ENCODE measurements around the gene ZNF540. TPM values are rescaled to one million over a fixed set of nuclear protein-coding genes. Genes with fewer than 3 reads are reported as not detected.
A peak's percentile ranks its signal among the peaks of the same experiment; 100 is the strongest.
"Not testable (repeated sequence)": the region's sequence is repeated elsewhere in the genome, so short reads cannot be mapped to it uniquely, and the experiment has no call there.

ZNF540 gene
- total RNA-seq, 5 donors from 2014 or later (not counting 1 experiment from before 2014, with no cell fraction given): 11.7 to 14.7 (median 13.8) TPM

DNA sequence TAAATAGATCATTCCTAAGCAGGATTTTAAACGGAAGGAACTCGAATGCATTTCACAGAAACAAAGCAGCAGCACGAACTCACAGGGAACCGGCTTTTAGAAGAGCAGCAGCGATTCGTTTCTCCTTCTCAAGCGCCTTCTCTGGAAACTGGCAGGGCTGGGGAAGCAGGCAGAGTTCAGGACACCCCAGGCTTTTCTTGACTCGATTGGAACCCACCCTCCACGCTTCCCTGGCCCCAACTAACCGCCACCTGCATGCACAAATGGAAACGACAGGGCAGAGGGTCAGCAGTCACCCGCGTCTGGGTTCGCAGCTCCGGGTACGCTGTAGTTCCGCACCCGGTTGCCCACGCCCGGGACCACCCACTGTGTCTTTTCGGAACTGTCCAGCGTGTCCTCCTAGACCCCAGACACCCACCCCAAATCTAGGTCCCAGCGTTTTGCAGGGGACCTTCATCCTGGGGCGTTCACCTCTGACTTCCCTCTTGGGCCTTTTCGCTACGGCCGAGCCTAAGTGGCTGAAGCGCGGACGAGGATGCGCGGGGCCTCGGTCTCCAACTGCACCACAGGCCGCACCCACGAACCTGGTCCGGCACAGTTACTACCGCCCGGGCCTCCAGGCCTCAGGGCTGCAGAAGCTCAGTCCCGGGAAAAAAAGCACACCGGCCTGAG, 60.1 kb downstream of the ZNF540 start:
- peak overlapping the region; percentile 94 to 95 for H3K27ac Mint-ChIP-seq
- peak overlapping the region; percentile 70 to 95 for H3K4me3 ChIP-seq (ENCODE audit: control insufficient read depth in 1 of 2, extremely low read depth in 1 of 2, low read length in 1 of 2)
- ChIA-PET CTCF (no interaction called here), POLR2A (no interaction called here)
- H3K9me3 Mint-ChIP-seq: no peaks in the 10 kb centered on the region
- peak in 25 of 35 experiments; percentile 0 to 37 (median 7) for DNase-seq
- peaks cover 28 to 34% (median 32%) of the 10 kb centered on the region in 3 donors for H3K4me1 Mint-ChIP-seq
- H3K27me3 Mint-ChIP-seq: no peaks in the 10 kb centered on the region
- ATAC-seq (replicated peaks in 1 of 4): peak in 3 of 4 experiments; percentile 5 to 18 (median 16)
- H3K4me3 Mint-ChIP-seq: peak overlapping the region; percentile 94 to 97 (median 94)
- H3K36me3 Mint-ChIP-seq: peaks cover 15% of the 10 kb centered on the region
- peaks cover 0 to 2% of the 10 kb centered on the region in 2 donors for H3K36me3 ChIP-seq (ENCODE audit: control insufficient read depth in 2 of 2, extremely low read depth in 1 of 2, insufficient read depth in 1 of 2, low read length in 1 of 2)
- under 1% methylated on average over 40 of the region's 40 CpGs for WGBS (ENCODE audit: insufficient coverage)
- H3K27me3 ChIP-seq (replicated peaks in 1 of 2; ENCODE audit: control insufficient read depth in 2 of 2, extremely low read depth in 1 of 2, insufficient read depth in 2 of 2, low read length in 1 of 2): no peaks in the 10 kb centered on the region
- no peaks in the 10 kb centered on the region for H3K9me3 ChIP-seq
- H3K27ac ChIP-seq (ENCODE audit: low read length): peak overlapping the region; percentile 80
- H3K4me1 ChIP-seq (ENCODE audit: control insufficient read depth in 1 of 2, extremely low read depth in 1 of 2, insufficient read depth in 2 of 2, low read length in 2 of 2): peaks cover 11 to 16% of the 10 kb centered on the region in 2 experiments

- Mint-ChIP-seq H3K4me1 (peaks cover 28 to 34% (median 32%) of the 10 kb centered on the region in 3 donors), H3K9me3 (no peaks in the 10 kb centered on the region), H3K27me3 (no peaks in the 10 kb centered on the region), H3K4me3 (peak within 1 kb of the TSS; percentile 94 to 97 (median 94)), H3K27ac (peak within 1 kb of the TSS; percentile 94 to 95), H3K36me3 (peaks cover 12% of the 10 kb centered on the region)
- under 1% methylated on average over 34 of the region's 34 CpGs for WGBS (ENCODE audit: insufficient coverage)
- H3K27me3 ChIP-seq (replicated peaks in 1 of 2; ENCODE audit: control insufficient read depth in 2 of 2, extremely low read depth in 1 of 2, insufficient read depth in 2 of 2, low read length in 1 of 2): no peaks in the 10 kb centered on the region
- H3K4me1 ChIP-seq (ENCODE audit: control insufficient read depth in 1 of 2, extremely low read depth in 1 of 2, insufficient read depth in 2 of 2, low read length in 2 of 2): peaks cover 11 to 16% of the 10 kb centered on the region in 2 experiments
- ATAC-seq (replicated peaks in 1 of 4) (peak; percentile 75 to 81 (median 76)), DNase-seq (peak in 34 of 35 experiments; percentile 22 to 81 (median 66))
- no peaks in the 10 kb centered on the region for H3K9me3 ChIP-seq
- POLR2A ChIA-PET: no interaction called here
- H3K4me3 ChIP-seq (ENCODE audit: control insufficient read depth in 1 of 2, extremely low read depth in 1 of 2, low read length in 1 of 2): peak within 1 kb of the TSS; percentile 70 to 95
- H3K27ac ChIP-seq (ENCODE audit: low read length): peak within 1 kb of the TSS; percentile 80
- CTCF ChIA-PET: no interaction called here
- H3K36me3 ChIP-seq (ENCODE audit: control insufficient read depth in 2 of 2, extremely low read depth in 1 of 2, insufficient read depth in 1 of 2, low read length in 1 of 2): no peaks in the 10 kb centered on the region
Observed at GRCh38 chr19:37655301-37655688, 60.6 kb downstream of the ZNF540 start, which contains the start of gene ZFP30. ZFP30 (minus strand) TSS chr19:37655465; CDS start chr19:37647822, 7,643 bp downstream.

GRCh38 chr19:37655689-37656371, 61.2 kb downstream of the ZNF540 start:
- Mint-ChIP-seq H3K4me1 (peaks cover 28 to 34% (median 32%) of the 10 kb centered on the region in 3 donors), H3K9me3 (peaks cover 0 to 5% (median 0%) of the 10 kb centered on the region in 3 donors), H3K27me3 (no peaks in the 10 kb centered on the region), H3K4me3 (peak overlapping the region; percentile 94 to 97 (median 94)), H3K36me3 (peaks cover 12% of the 10 kb centered on the region), H3K27ac (peak overlapping the region; percentile 94 to 95)
- DNase-seq: peak; percentile 69 to 87 (median 79)
- ChIA-PET POLR2A (no interaction called here), CTCF (no interaction called here)
- Histone ChIP-seq H3K36me3 (ENCODE audit: control insufficient read depth in 2 of 2, extremely low read depth in 1 of 2, insufficient read depth in 1 of 2, low read length in 1 of 2) (no peaks in the 10 kb centered on the region), H3K9me3 (no peaks in the 10 kb centered on the region), H3K27ac (ENCODE audit: low read length) (peak overlapping the region; percentile 80), H3K27me3 (replicated peaks in 1 of 2; ENCODE audit: control insufficient read depth in 2 of 2, extremely low read depth in 1 of 2, insufficient read depth in 2 of 2, low read length in 1 of 2) (no peaks in the 10 kb centered on the region), H3K4me1 (ENCODE audit: control insufficient read depth in 1 of 2, extremely low read depth in 1 of 2, insufficient read depth in 2 of 2, low read length in 2 of 2) (peaks cover 11 to 16% of the 10 kb centered on the region in 2 experiments), H3K4me3 (ENCODE audit: control insufficient read depth in 1 of 2, extremely low read depth in 1 of 2, low read length in 1 of 2) (peak overlapping the region; percentile 70 to 95)
- peak; percentile 75 to 85 (median 80) for ATAC-seq (replicated peaks in 1 of 4)
- under 1% methylated on average over 57 of the region's 57 CpGs for WGBS (ENCODE audit: insufficient coverage)

- H3K27ac ChIP-seq (ENCODE audit: low read length); H3K9me3 ChIP-seq; ATAC-seq (replicated peaks in 1 of 4); H3K27me3 ChIP-seq (replicated peaks in 1 of 2; ENCODE audit: control insufficient read depth in 2 of 2, extremely low read depth in 1 of 2, insufficient read depth in 2 of 2, low read length in 1 of 2); DNase-seq; CTCF ChIA-PET; H3K36me3 ChIP-seq (ENCODE audit: control insufficient read depth in 2 of 2, extremely low read depth in 1 of 2, insufficient read depth in 1 of 2, low read length in 1 of 2); H3K27me3 Mint-ChIP-seq; H3K4me3 ChIP-seq (ENCODE audit: control insufficient read depth in 1 of 2, extremely low read depth in 1 of 2, low read length in 1 of 2): not testable (repeated sequence)
- peaks cover 28 to 34% (median 32%) of the 10 kb centered on the region in 3 donors for H3K4me1 Mint-ChIP-seq
- H3K36me3 Mint-ChIP-seq: peaks cover 13% of the 10 kb centered on the region
- POLR2A ChIA-PET: interaction anchor here in 1 of 2 donors (0.7 kb wide), 1 partner anchor 889 kb away, joined by 3 read pairs; no protein-coding TSS in a partner anchor
- H3K4me3 Mint-ChIP-seq: peak overlapping the region; percentile 94 to 97 (median 94)
- peaks cover 11 to 16% of the 10 kb centered on the region in 2 experiments for H3K4me1 ChIP-seq (ENCODE audit: control insufficient read depth in 1 of 2, extremely low read depth in 1 of 2, insufficient read depth in 2 of 2, low read length in 2 of 2)
- peak overlapping the region in 1 of 2 donors; percentile 67 for H3K27ac Mint-ChIP-seq
- WGBS (ENCODE audit: insufficient coverage): no CpG with 5 or more reads among the region's 8 CpGs
- peaks cover 0 to 10% (median 0%) of the 10 kb centered on the region in 3 donors for H3K9me3 Mint-ChIP-seq
Observed at GRCh38 chr19:37657157-37657556, 62.5 kb downstream of the ZNF540 start.

Other genes starting within 250 kb of the ZNF540 start
- gene ZNF527, start 223.8 kb upstream of the ZNF540 start, total RNA-seq: 10 to 100 TPM in 1 of 5 donors, 1 to 10 TPM in 4; 8.1 to 10.3 (median 8.7) TPM
- 10 to 100 TPM in 2 of 5 donors, 1 to 10 TPM in 3; 5.6 to 10.8 (median 9.4) TPM for gene ZNF569, start 127.4 kb upstream of the ZNF540 start, total RNA-seq
- 10 to 100 TPM in 4 of 5 donors, 1 to 10 TPM in 1; 8.6 to 14.6 (median 12.5) TPM for gene ZNF570, start 125.5 kb upstream of the ZNF540 start, total RNA-seq
- gene ZNF793, start 87.9 kb upstream of the ZNF540 start, total RNA-seq: 10 to 100 TPM in 2 of 5 donors, 1 to 10 TPM in 3; 3.1 to 11.1 (median 8.6) TPM
- gene ZNF571, start 84 bp upstream of the ZNF540 start, total RNA-seq: 10 to 100 TPM in 3 of 5 donors, 1 to 10 TPM in 2; 6.4 to 16.4 (median 10.1) TPM
- 10 to 100 TPM in 4 of 5 donors, 1 to 10 TPM in 1; 7.7 to 17.4 (median 15.0) TPM for gene ZFP30, start 60.6 kb downstream of the ZNF540 start, total RNA-seq
- gene ZNF607, start 124.9 kb downstream of the ZNF540 start, total RNA-seq: 10 to 100 TPM in 2 of 5 donors, 1 to 10 TPM in 3; 5.3 to 14.7 (median 8.6) TPM
- 10 to 100 TPM; 18.6 to 24.8 (median 23.8) TPM for gene ZNF573, start 184.7 kb downstream of the ZNF540 start, total RNA-seq